ENCODE data around the gene TCF25. TPM values are rescaled to one million over a fixed set of nuclear protein-coding genes. Genes with fewer than 3 reads are reported as not detected.

Gene TCF25
- total RNA-seq, 2 donors from 2014 or later: 141 to 302 TPM

- 54% methylated on average over 21 of the region's 21 CpGs for WGBS
Observed at GRCh38 chr16:89863741-89864526, 9.5 kb upstream of the TCF25 start.

GRCh38 chr16:89864527-89864820 is 8.9 kb upstream of the TCF25 start:
- TF ChIP-seq POLR2A (IDR thresholded peaks at IDR 0.05): no peak
- TF ChIP-seq POLR2AphosphoS5 (IDR thresholded peaks at IDR 0.05): no peak
- no peak for TF ChIP-seq CTCF (IDR thresholded peaks at IDR 0.05)
- no peak for DNase-seq (ENCODE audit: low spot score)
- 64% methylated on average over 5 of the region's 5 CpGs for WGBS
- Histone ChIP-seq H3K36me3 (no peaks in the 10 kb centered on the region), H3K9me3 (no peaks in the 10 kb centered on the region), H3K27me3 (replicated peaks; ENCODE audit: insufficient read depth) (no peaks in the 10 kb centered on the region), H3K27ac (peak overlapping the region in 1 of 2 donors; percentile 29), H3K4me1 (replicated peaks) (no peaks in the 10 kb centered on the region), H3K4me3 (no peak overlapping the region)
- intact Hi-C loops (cut with DNase I): loop anchor here (5.0 kb wide), 1 partner anchor 112 kb away; no protein-coding TSS in a partner anchor

More at GRCh38 chr16:89863741-89864526, 9.5 kb upstream of the TCF25 start:
- H3K27ac ChIP-seq: peak overlapping the region in 1 of 2 donors; percentile 29
- DNase-seq (ENCODE audit: low spot score): no peak
- H3K27me3 ChIP-seq (replicated peaks; ENCODE audit: insufficient read depth): no peaks in the 10 kb centered on the region
- H3K4me1 ChIP-seq (replicated peaks): no peaks in the 10 kb centered on the region
- H3K36me3 ChIP-seq: no peaks in the 10 kb centered on the region
- TF ChIP-seq POLR2AphosphoS5 (IDR thresholded peaks at IDR 0.05) (peak; percentile 30), POLR2A (IDR thresholded peaks at IDR 0.05) (no peak)
- no peak overlapping the region for H3K4me3 ChIP-seq
- intact Hi-C loops (cut with DNase I): loop anchor here (5.0 kb wide), 1 partner anchor 112 kb away; no protein-coding TSS in a partner anchor
- H3K9me3 ChIP-seq: no peaks in the 10 kb centered on the region

- DNase-seq (ENCODE audit: low spot score): no peak
- TF ChIP-seq POLR2A (IDR thresholded peaks at IDR 0.05) (no peak), CTCF (IDR thresholded peaks at IDR 0.05) (no peak), POLR2AphosphoS5 (IDR thresholded peaks at IDR 0.05) (no peak)
- Histone ChIP-seq H3K36me3 (no peaks in the 10 kb centered on the region), H3K9me3 (no peaks in the 10 kb centered on the region), H3K4me3 (no peak overlapping the region), H3K4me1 (replicated peaks) (peaks cover 5% of the 10 kb centered on the region), H3K27ac (no peak overlapping the region), H3K27me3 (replicated peaks; ENCODE audit: insufficient read depth) (no peaks in the 10 kb centered on the region)
- intact Hi-C loops (cut with DNase I): no loop called here
- WGBS: 97% methylated on average over 5 of the region's 5 CpGs
Observed at GRCh38 chr16:89867918-89868317, 5.5 kb upstream of the TCF25 start.

GRCh38 chr16:89869911-89870310 is 3.5 kb upstream of the TCF25 start:
- no peak for TF ChIP-seq POLR2AphosphoS5 (IDR thresholded peaks at IDR 0.05)
- TF ChIP-seq CTCF (IDR thresholded peaks at IDR 0.05): no peak
- no peak for TF ChIP-seq POLR2A (IDR thresholded peaks at IDR 0.05)
- Histone ChIP-seq H3K27me3 (replicated peaks; ENCODE audit: insufficient read depth) (no peaks in the 10 kb centered on the region), H3K36me3 (no peaks in the 10 kb centered on the region), H3K4me1 (replicated peaks) (peaks cover 5% of the 10 kb centered on the region), H3K27ac (no peak overlapping the region), H3K4me3 (no peak overlapping the region), H3K9me3 (no peaks in the 10 kb centered on the region)
- intact Hi-C loops (cut with DNase I): loop anchor here (5.0 kb wide), 2 partner anchors 148 to 168 kb away; partner anchors contain the start of genes SPATA2L, VPS9D1 and ZNF276
- no peak for DNase-seq (ENCODE audit: low spot score)
- 94% methylated on average over 10 of the region's 12 CpGs for WGBS

GRCh38 chr16:89870440-89870839 is 3.0 kb upstream of the TCF25 start:
- DNase-seq (ENCODE audit: low spot score): no peak
- TF ChIP-seq POLR2AphosphoS5 (IDR thresholded peaks at IDR 0.05) (no peak), CTCF (IDR thresholded peaks at IDR 0.05) (no peak), POLR2A (IDR thresholded peaks at IDR 0.05) (no peak)
- Histone ChIP-seq H3K27me3 (replicated peaks; ENCODE audit: insufficient read depth) (no peaks in the 10 kb centered on the region), H3K9me3 (no peaks in the 10 kb centered on the region), H3K27ac (no peak overlapping the region), H3K36me3 (no peaks in the 10 kb centered on the region), H3K4me3 (no peak overlapping the region), H3K4me1 (replicated peaks) (peaks cover 5% of the 10 kb centered on the region)
- intact Hi-C loops (cut with DNase I): loop anchor here (5.0 kb wide), 2 partner anchors 148 to 168 kb away; partner anchors contain the start of genes SPATA2L, VPS9D1 and ZNF276
- WGBS: 91% methylated on average over 6 of the region's 6 CpGs
